SHP77 treated with DMSO at 0.1 percent for 48 hours (cell line): ENCODE measurements around the gene KCNA1.
"Not testable (repeated sequence)": the region's sequence is repeated elsewhere in the genome, so short reads cannot be mapped to it uniquely, and the experiment has no call there.

Source experiments
- DNase-seq: peaks from one replicate; lab custom pipeline; 2025; lab: John Stamatoyannopoulos, UW

The KCNA1 gene

GRCh38 chr12:4909734-4910501 is at the start of gene KCNA1:
Gene KCNA1, plus strand, starts transcription at chr12:4909905. Its CDS starts 1,474 bp downstream, at chr12:4911379.
- no peak for DNase-seq

GRCh38 chr12:4860741-4861140 is 49.0 kb upstream of the KCNA1 start:
- no peak for DNase-seq

GRCh38 chr12:4862809-4863208 is 46.9 kb upstream of the KCNA1 start:
- no peak for DNase-seq

GRCh38 chr12:4864575-4864974 is 45.1 kb upstream of the KCNA1 start:
- no peak for DNase-seq

- DNase-seq = no peak
Observed at GRCh38 chr12:4865246-4865645, 44.5 kb upstream of the KCNA1 start.

GRCh38 chr12:4866299-4866698 is 43.4 kb upstream of the KCNA1 start:
- DNase-seq = no peak

GRCh38 chr12:4867384-4867783 is 42.3 kb upstream of the KCNA1 start:
- DNase-seq = no peak

GRCh38 chr12:4870423-4870822 is 39.3 kb upstream of the KCNA1 start:
- DNase-seq = no peak

- DNase-seq = no peak
Observed at GRCh38 chr12:4871514-4871913, 38.2 kb upstream of the KCNA1 start.

GRCh38 chr12:4873947-4874346 is 35.8 kb upstream of the KCNA1 start:
- DNase-seq = no peak

- no peak for DNase-seq
Observed at GRCh38 chr12:4874671-4875070, 35.0 kb upstream of the KCNA1 start.

- DNase-seq = not testable (repeated sequence)
Observed at GRCh38 chr12:4879481-4879880, 30.2 kb upstream of the KCNA1 start.

GRCh38 chr12:4881266-4882064 is 28.2 kb upstream of the KCNA1 start:
- no peak for DNase-seq

GRCh38 chr12:4891866-4892265 is 17.8 kb upstream of the KCNA1 start:
- no peak for DNase-seq

GRCh38 chr12:4892418-4892817 is 17.3 kb upstream of the KCNA1 start:
- DNase-seq = no peak

- DNase-seq = no peak
Observed at GRCh38 chr12:4894019-4894418, 15.7 kb upstream of the KCNA1 start.

- no peak for DNase-seq
Observed at GRCh38 chr12:4899364-4899763, 10.3 kb upstream of the KCNA1 start.

- no peak for DNase-seq
Observed at GRCh38 chr12:4900327-4900726, 9.4 kb upstream of the KCNA1 start.

- no peak for DNase-seq
Observed at GRCh38 chr12:4905316-4905715, 4.4 kb upstream of the KCNA1 start.

GRCh38 chr12:4908684-4909409 is 858 bp upstream of the KCNA1 start:
- no peak for DNase-seq

- DNase-seq = no peak
Observed at GRCh38 chr12:4909410-4909733, 333 bp upstream of the KCNA1 start.

GRCh38 chr12:4910502-4911315 is 1.0 kb downstream of the KCNA1 start:
- no peak for DNase-seq
